SH-SY5Y (cell line): ENCODE data around the gene SEMA3C.
A peak's percentile ranks its signal among the peaks of the same experiment; 100 is the strongest.

Experiments
- GATA2 ChIP-seq: IDR thresholded peaks from 2 replicates; pipeline ENCODE4 v1.6.1; 2011; ENCODE audit warnings: mild to moderate bottlenecking, low read depth, low read length
- GATA3 ChIP-seq: IDR thresholded peaks from 2 replicates; pipeline ENCODE4 v1.6.1; 2011; ENCODE audit warnings: low read depth, mild to moderate bottlenecking, low read length, moderate library complexity

DNA sequence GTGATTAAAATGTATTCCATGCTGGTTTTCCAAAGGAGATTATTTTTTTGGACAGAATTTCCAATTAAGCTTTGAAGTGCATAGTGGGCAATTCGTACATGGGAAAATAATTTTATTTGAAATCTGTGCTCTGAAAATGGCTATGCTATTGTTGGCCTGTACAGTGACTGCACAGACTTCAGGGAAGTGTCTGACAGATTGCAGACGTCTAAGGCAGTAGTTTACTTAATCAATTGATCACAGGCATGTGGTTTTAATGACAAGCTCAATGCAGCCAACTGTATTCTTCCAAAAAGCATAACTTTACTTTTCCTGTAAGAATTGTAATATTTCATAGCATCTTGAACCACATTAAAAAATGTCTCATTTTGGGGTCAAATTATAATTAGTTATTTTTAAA is 102.0 kb downstream of the SEMA3C start:
- peak; percentile 33; the same call in 1 of the 2 replicates for TF ChIP-seq GATA3
- no peak for TF ChIP-seq GATA2
